K562 (cell line): Measurements from ENCODE around the gene TEX54. TPM values are rescaled to one million over a fixed set of nuclear protein-coding genes. Genes with fewer than 3 reads are reported as not detected.

Source experiments
- ATAC-seq: fragments of 200-7000 bp; cut with Tn5 transposase; 3 replicates; pipeline ENCODE4 v1.9.1; 2020; ENCODE audit warnings: moderate library complexity
- BruUV-seq: library from RNA; stranded (reverse); fragments of 400-500 nt; replicated peaks from 2 replicates; lab custom pipeline; 2021; lab: Mats Ljungman, UMichigan
- CTCF ChIA-PET: fragments of 300-600 bp; formaldehyde crosslinking; extraction: SDS; loops from one replicate; lab custom pipeline; 2021; ENCODE audit warnings: low intra/inter-chr PET ratio; lab: Yijun Ruan, JAX
- POLR2A ChIA-PET: fragments of 300-600, 350-650 bp; sonication (Branson Sonifier 250); formaldehyde crosslinking; extraction: SDS; loops from one replicate; lab custom pipeline; 2021; ENCODE audit warnings: antibody characterized with exemption, inconsistent platforms; lab: Yijun Ruan, JAX
- DNase-seq, 4 experiments: peaks; one replicate each; pipeline versions ENCODE4 v3.0.0 to v3.0.0-alpha.2; 2011 to 2018; ENCODE audit warnings: low spot score in 3 of 4, mixed read lengths in 3 of 4; ENCODE audit errors: extremely low read depth in 1 of 4
- FAIRE-seq: peaks from 2 replicates; lab custom pipeline; 2011; peaks lifted over from hg19 to GRCh38; lab: Jason Lieb, UNC
- H2AFZ ChIP-seq: 2 replicates; pipeline ENCODE4 v1.6.0; 2011; ENCODE audit warnings: low read depth, low read length, control low read depth, inconsistent platforms
- H3K27ac ChIP-seq: fragments of 200-600 bp; 3 replicates; pipeline ENCODE4 v1.8.0; 2011; ENCODE audit warnings: low read depth, mild to moderate bottlenecking, control low read depth, inconsistent platforms, low read length, moderate library complexity, mixed read lengths; ENCODE audit errors: extremely low read depth
- H3K27me3 ChIP-seq, 2 experiments: fragments of 300-600 bp in 1 of 2; 2 replicates in 1 of 2; 3 replicates in 1 of 2; pipeline versions ENCODE4 v1.6.0 to v1.8.0; 2011; ENCODE audit warnings: inconsistent platforms in 2 of 2, low read length in 2 of 2, mild to moderate bottlenecking in 1 of 2, mixed read lengths in 1 of 2, moderate library complexity in 1 of 2; ENCODE audit not compliant: control insufficient read depth in 2 of 2, insufficient read depth in 2 of 2
- H3K36me3 ChIP-seq: fragments of 300-600 bp; 3 replicates; pipeline ENCODE4 v1.8.0; 2011; ENCODE audit warnings: mild to moderate bottlenecking, low read length, inconsistent platforms; ENCODE audit not compliant: control insufficient read depth, insufficient read depth
- H3K4me1 ChIP-seq, 2 experiments: fragments of 200-600 bp in 1 of 2; replicated peaks in 1 of 2; 2 replicates in 1 of 2; 3 replicates in 1 of 2; pipeline versions ENCODE4 v1.5.1 to v1.8.0; 2011; ENCODE audit warnings: inconsistent platforms in 2 of 2, low read length in 2 of 2, mild to moderate bottlenecking in 1 of 2, mixed read lengths in 1 of 2, moderate library complexity in 1 of 2; ENCODE audit not compliant: control insufficient read depth in 2 of 2, insufficient read depth in 2 of 2
- H3K4me2 ChIP-seq: 2 replicates; pipeline ENCODE4 v1.6.1; 2011; ENCODE audit warnings: low read length, control low read depth, inconsistent platforms, mixed read lengths; ENCODE audit not compliant: insufficient read depth
- H3K4me3 ChIP-seq: fragments of 200-600 bp; sonication (generic), shearing (Covaris generic); 2 replicates; pipeline ENCODE4 v1.5.1; 2016; ENCODE audit warnings: control low read depth, inconsistent platforms
- H3K79me2 ChIP-seq: fragments of 200-600 bp; 3 replicates; pipeline ENCODE4 v1.8.0; 2011; ENCODE audit warnings: low read length, inconsistent platforms; ENCODE audit not compliant: control insufficient read depth, insufficient read depth
- H3K9ac ChIP-seq, 2 experiments: 2 replicates each; pipeline versions ENCODE4 v1.6.0 to v1.6.1; 2011; ENCODE audit warnings: low read depth in 2 of 2, low read length in 2 of 2, control low read depth in 1 of 2, inconsistent platforms in 1 of 2, mild to moderate bottlenecking in 1 of 2, mixed read lengths in 1 of 2; ENCODE audit not compliant: insufficient read depth in 1 of 2
- H3K9me1 ChIP-seq: one replicate; pipeline ENCODE4 v1.6.0; 2011; ENCODE audit warnings: inconsistent platforms, mild to moderate bottlenecking, low read length, moderate library complexity; ENCODE audit not compliant: control insufficient read depth, insufficient read depth
- H3K9me3 ChIP-seq: replicated peaks from 2 replicates; pipeline ENCODE4 v1.5.1; 2011; ENCODE audit warnings: low read depth, low read length, inconsistent platforms; ENCODE audit not compliant: control insufficient read depth, insufficient read depth
- H4K20me1 ChIP-seq: replicated peaks from 2 replicates; pipeline ENCODE4 v1.6.1; 2011; ENCODE audit warnings: low read length, inconsistent platforms, mixed read lengths; ENCODE audit not compliant: control insufficient read depth, insufficient read depth
- CBFA2T2 ChIP-seq: fragments of 450-650 bp; conservative IDR thresholded peaks from 2 replicates; pipeline ENCODE4 v1.6.1; 2017; ENCODE audit warnings: mild to moderate bottlenecking
- CSDE1 ChIP-seq, 2 experiments: fragments of 450-650 bp; IDR thresholded peaks; 2 replicates each; pipeline ENCODE4 v1.6.1; 2016; ENCODE audit warnings: mild to moderate bottlenecking in 1 of 2
- EHMT2 ChIP-seq: fragments of 450-650 bp; IDR thresholded peaks from 2 replicates; pipeline ENCODE4 v1.6.1; 2018; ENCODE audit warnings: antibody characterized with exemption
- GTF2F1 ChIP-seq: IDR thresholded peaks from 2 replicates; pipeline ENCODE4 v1.6.1; 2011; ENCODE audit warnings: low read depth, low read length, improper control_type of control experiment
- MAFK ChIP-seq: IDR thresholded peaks from 2 replicates; pipeline ENCODE4 v1.6.1; 2011; ENCODE audit warnings: low read length, improper control_type of control experiment
- NUFIP1 ChIP-seq: fragments of 450-650 bp; IDR thresholded peaks from 2 replicates; pipeline ENCODE4 v1.6.1; 2018; ENCODE audit not compliant: partially characterized antibody
- PHB2 ChIP-seq: fragments of 450-650 bp; IDR thresholded peaks from 2 replicates; pipeline ENCODE4 v1.6.1; 2017; ENCODE audit warnings: low read depth
- RBFOX2 ChIP-seq: fragments of 200-400 bp; formaldehyde crosslinking; IDR thresholded peaks from 2 replicates; pipeline ENCODE4 v1.6.1; 2017; ENCODE audit warnings: low read depth, mild to moderate bottlenecking, low read length, moderate library complexity
- RBM39 ChIP-seq: fragments of 200-400 bp; formaldehyde crosslinking; optimal IDR thresholded peaks from 2 replicates; pipeline ENCODE3; 2018; ENCODE audit warnings: low read depth, low read length
- RHOXF2B ChIP-seq: fragments of 250-450 bp; sonication (Bioruptor Pico); conservative IDR thresholded peaks from 2 replicates; pipeline ENCODE4 v1.5.1; 2021
- TOE1 ChIP-seq, 2 experiments: fragments of 450-650 bp in 1 of 2; sonication (generic) in 1 of 2; formaldehyde crosslinking in 1 of 2; IDR thresholded peaks; 2 replicates each; pipeline versions ENCODE4 v1.7.1 to v1.8.0; 2016 to 2022; ENCODE audit warnings: borderline replicate concordance in 2 of 2, mild to moderate bottlenecking in 2 of 2, antibody characterized with exemption in 1 of 2, inconsistent platforms in 1 of 2, low read depth in 1 of 2, missing genetic modification reagents in 1 of 2, moderate library complexity in 1 of 2
- ZNF184 ChIP-seq: sonication (generic); formaldehyde crosslinking; IDR thresholded peaks from 2 replicates; pipeline ENCODE4 v1.5.0; 2020; ENCODE audit warnings: missing genetic modification reagents
- ZNF197 ChIP-seq: fragments of 200-800 bp; sonication (Bioruptor generic); IDR thresholded peaks from 2 replicates; pipeline ENCODE4 v1.6.1; 2016; ENCODE audit warnings: low read depth, missing genetic modification characterization, missing compliant biosample characterization
- ZNF668 ChIP-seq: fragments of 250-450 bp; sonication (Bioruptor Pico); IDR thresholded peaks from 2 replicates; pipeline ENCODE4 v1.8.0; 2022; ENCODE audit warnings: mild to moderate bottlenecking, inconsistent platforms
- ZNF695 ChIP-seq: fragments of 450-650 bp; formaldehyde crosslinking; IDR thresholded peaks from 2 replicates; pipeline ENCODE4 v1.4.0; 2020; ENCODE audit warnings: mild to moderate bottlenecking, moderate library complexity
- WGBS: fragments of 100-300 bp; shearing (Covaris generic); methylation state at CpG from one replicate; pipeline ENCODE4 v1.1.6; 2016; ENCODE audit warnings: low coverage, mixed read lengths; ENCODE audit not compliant: insufficient coverage; ENCODE audit errors: missing lambda C conversion rate; 5-methylcytosine and 5-hydroxymethylcytosine counted together
- in situ Hi-C: fragments of 300-500 bp; cut with MboI; formaldehyde crosslinking; loops from 4 replicates; pipeline ENCODE4 v1.15.0; 2018; ENCODE audit warnings: inconsistent platforms, mixed read lengths
- intact Hi-C: fragments of 100-400 bp; cut with micrococcal nuclease; formaldehyde crosslinking; loops from 2 replicates; pipeline ENCODE4 v1.14.2; 2022
- polyA plus RNA-seq, 8 experiments: library from polyadenylated mRNA; depleted of rRNA in 4 of 8; stranded (reverse) in 5 of 8; unstranded in 3 of 8; fragments of >200 nt; fragmentation: Nextera tagmentation in 2 of 8; fragmentation: Illumina TruSeq in 1 of 8; extraction: Ambion mirVana in 2 of 8; extraction: Trizol in 1 of 8; gene quantifications; 2 replicates each; pipeline versions ENCODE4 v1.2.1 to v1.2.3, GENCODE V29; 2011 to 2014; ENCODE audit warnings: inconsistent platforms in 1 of 8, missing spikeins in 1 of 8
- total RNA-seq, 7 experiments: library from RNA; depleted of rRNA in 6 of 7; stranded (reverse); fragments of >200 nt in 6 of 7; fragmentation: Illumina TruSeq in 2 of 7; extraction: Trizol in 2 of 7; gene quantifications; 2 replicates each; pipeline versions ENCODE4 v1.2.1 to v1.2.3, GENCODE V29; 2011 to 2021; ENCODE audit warnings: low replicate concordance in 1 of 7
- TF ChIP-seq, protein P1 (sequence below): fragments of 250-450 bp; sonication (Bioruptor Pico); IDR thresholded peaks from 2 replicates; pipeline ENCODE4 v1.8.0; 2021; ENCODE audit warnings: borderline replicate concordance, mild to moderate bottlenecking, moderate library complexity; ENCODE audit not compliant: poor library complexity, severe bottlenecking
- TF ChIP-seq, protein P2 (sequence below): sonication (generic); formaldehyde crosslinking; IDR thresholded peaks from 2 replicates; pipeline ENCODE4 v1.8.1; 2022; ENCODE audit warnings: missing genetic modification reagents
- TF ChIP-seq, protein P3 (sequence below): fragments of 250-450 bp; sonication (Bioruptor Pico); IDR thresholded peaks from 2 replicates; pipeline ENCODE4 v1.4.0; 2020; ENCODE audit warnings: borderline replicate concordance

Gene TEX54
- total and polyA plus RNA-seq, 9 of the 15 experiments (the other 6 are each of a cell fraction or from before 2014, with no cell fraction given), result not detected

DNA sequence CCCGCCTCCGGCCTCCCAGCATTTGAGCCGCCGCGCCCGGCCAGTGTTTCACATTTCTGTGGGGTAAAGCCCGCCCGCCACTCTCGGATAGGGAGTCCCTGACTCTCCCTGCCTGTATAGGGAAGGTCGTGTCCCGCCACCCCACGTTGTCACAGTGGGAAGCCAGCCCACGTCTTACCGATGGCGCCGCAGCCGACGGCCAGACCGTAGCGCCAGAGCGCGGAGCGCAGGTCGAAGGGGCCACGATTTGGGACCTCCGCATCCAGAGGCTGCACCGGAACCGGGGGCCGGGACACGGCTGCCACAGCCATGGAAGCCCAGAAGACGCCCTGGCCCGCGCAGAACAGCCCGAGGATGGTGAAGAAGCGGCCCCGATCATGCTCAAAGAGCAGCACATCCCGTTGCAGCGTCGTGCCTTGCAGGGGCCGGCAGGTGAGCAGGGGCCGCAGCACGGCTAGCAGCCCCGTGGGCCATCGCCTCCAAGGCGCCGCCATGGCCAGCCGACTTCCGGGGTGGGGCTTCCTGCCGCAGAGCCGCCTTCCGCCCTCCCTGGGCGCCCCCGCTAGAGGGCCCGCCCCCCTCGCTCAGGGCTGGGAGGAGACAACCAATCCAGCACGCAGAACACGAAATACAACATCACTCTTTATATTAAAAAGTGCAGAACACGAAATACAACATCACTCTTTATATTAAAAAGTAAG lies 41.0 kb downstream of the TEX54 start, which contains the start of gene TMEM223:
Gene TMEM223 (minus strand): TSS at position 506 of the 701 bp plus-strand sequence. CDS start 12 bp downstream, at position 494.
- CTCF ChIA-PET, result no interaction called here
- TF ChIP-seq RHOXF2B (CRISPR knock-in tag) (no peak), ZNF668 (CRISPR knock-in tag) (no peak), RBFOX2 (peak; percentile 90), MAFK (no peak), TOE1 (IDR thresholded peaks at IDR 0.05; ENCODE audit: borderline replicate concordance) (peak; percentile 48; the same call in 1 of the 2 replicates), TOE1 (CRISPR knock-in tag; IDR thresholded peaks at IDR 0.05; ENCODE audit: borderline replicate concordance, low read depth) (no peak), ZNF695 (CRISPR knock-in tag) (no peak), CSDE1 (IDR thresholded peaks at IDR 0.05) (no peak), ZNF184 (CRISPR knock-in tag) (no peak), EHMT2 (no peak), CBFA2T2 (no peak), RBM39 (no peak), NUFIP1 (no peak), ZNF197 (CRISPR knock-in tag) (no peak), PHB2 (no peak), GTF2F1 (no peak)
- TF ChIP-seq, protein P1, sequence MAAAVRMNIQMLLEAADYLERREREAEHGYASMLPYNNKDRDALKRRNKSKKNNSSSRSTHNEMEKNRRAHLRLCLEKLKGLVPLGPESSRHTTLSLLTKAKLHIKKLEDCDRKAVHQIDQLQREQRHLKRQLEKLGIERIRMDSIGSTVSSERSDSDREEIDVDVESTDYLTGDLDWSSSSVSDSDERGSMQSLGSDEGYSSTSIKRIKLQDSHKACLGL (CRISPR knock-in tag), result peak; percentile 66
- TF ChIP-seq, protein P2, sequence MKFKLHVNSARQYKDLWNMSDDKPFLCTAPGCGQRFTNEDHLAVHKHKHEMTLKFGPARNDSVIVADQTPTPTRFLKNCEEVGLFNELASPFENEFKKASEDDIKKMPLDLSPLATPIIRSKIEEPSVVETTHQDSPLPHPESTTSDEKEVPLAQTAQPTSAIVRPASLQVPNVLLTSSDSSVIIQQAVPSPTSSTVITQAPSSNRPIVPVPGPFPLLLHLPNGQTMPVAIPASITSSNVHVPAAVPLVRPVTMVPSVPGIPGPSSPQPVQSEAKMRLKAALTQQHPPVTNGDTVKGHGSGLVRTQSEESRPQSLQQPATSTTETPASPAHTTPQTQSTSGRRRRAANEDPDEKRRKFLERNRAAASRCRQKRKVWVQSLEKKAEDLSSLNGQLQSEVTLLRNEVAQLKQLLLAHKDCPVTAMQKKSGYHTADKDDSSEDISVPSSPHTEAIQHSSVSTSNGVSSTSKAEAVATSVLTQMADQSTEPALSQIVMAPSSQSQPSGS, result no peak
- TF ChIP-seq, protein P3, sequence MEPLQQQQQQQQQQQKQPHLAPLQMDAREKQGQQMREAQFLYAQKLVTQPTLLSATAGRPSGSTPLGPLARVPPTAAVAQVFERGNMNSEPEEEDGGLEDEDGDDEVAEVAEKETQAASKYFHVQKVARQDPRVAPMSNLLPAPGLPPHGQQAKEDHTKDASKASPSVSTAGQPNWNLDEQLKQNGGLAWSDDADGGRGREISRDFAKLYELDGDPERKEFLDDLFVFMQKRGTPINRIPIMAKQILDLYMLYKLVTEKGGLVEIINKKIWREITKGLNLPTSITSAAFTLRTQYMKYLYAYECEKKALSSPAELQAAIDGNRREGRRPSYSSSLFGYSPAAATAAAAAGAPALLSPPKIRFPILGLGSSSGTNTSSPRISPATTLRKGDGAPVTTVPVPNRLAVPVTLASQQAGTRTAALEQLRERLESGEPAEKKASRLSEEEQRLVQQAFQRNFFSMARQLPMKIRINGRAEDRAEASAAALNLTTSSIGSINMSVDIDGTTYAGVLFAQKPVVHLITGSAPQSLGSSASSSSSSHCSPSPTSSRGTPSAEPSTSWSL (CRISPR knock-in tag), result peak; percentile 39; the same call in 1 of the 2 replicates

More for the DNA sequence above, 41.0 kb downstream of the TEX54 start, which contains the start of gene TMEM223:
- Histone ChIP-seq H3K4me2 (peak within 1 kb of the TSS; percentile 95), H3K9me3 (no peaks in the 10 kb centered on the region), H3K79me2 (peaks cover 50% of the 10 kb centered on the region), H3K9me1 (no peaks in the 10 kb centered on the region), H3K27me3 (no peaks in the 10 kb centered on the region), H4K20me1 (no peaks in the 10 kb centered on the region), H3K4me3 (peak within 1 kb of the TSS; percentile 100), H3K4me1 (peaks cover 27% of the 10 kb centered on the region in 2 experiments), H3K27ac (peak within 1 kb of the TSS; percentile 91), H3K36me3 (peaks cover 75% of the 10 kb centered on the region), H2AFZ (peak within 1 kb of the TSS; percentile 90), H3K9ac (peak within 1 kb of the TSS; percentile 84 to 96)
- POLR2A ChIA-PET, result interaction anchor here (0.7 to 11.4 kb wide), 12 partner anchors 11 to 217 kb away, joined by 3 to 116 read pairs (median 4); partner anchors contain the start of genes NXF1, STX5, WDR74 and ZBTB3
- FAIRE-seq (peak; percentile 86), ATAC-seq (peak; percentile 89), DNase-seq (peak; percentile 84 to 92 (median 89))
- BruUV-seq, result no TSS peak
- intact Hi-C loops (no loop called here), in situ Hi-C loops (no loop called here)
- WGBS, result 1% methylated on average over 55 of the region's 58 CpGs
